NB4 (cell line): ENCODE data around the gene SLC29A3.

Experiments used
- MYC ChIP-seq: IDR thresholded peaks from 2 replicates; pipeline ENCODE4 v1.6.1; 2011; ENCODE audit warnings: low read depth, low read length
- POLR2A ChIP-seq: IDR thresholded peaks from 2 replicates; pipeline ENCODE4 v1.6.1; 2011; ENCODE audit warnings: mild to moderate bottlenecking; ENCODE audit not compliant: insufficient read length; ENCODE audit errors: extremely low read depth
- TF ChIP-seq, protein P1 (sequence below): IDR thresholded peaks from one replicate; pipeline ENCODE4 v1.5.1; 2012; ENCODE audit warnings: low read depth, low read length
- TF ChIP-seq, protein P2 (sequence below): IDR thresholded peaks from 2 replicates; pipeline ENCODE4 v1.6.1; 2011; ENCODE audit warnings: low read depth, low read length

DNA sequence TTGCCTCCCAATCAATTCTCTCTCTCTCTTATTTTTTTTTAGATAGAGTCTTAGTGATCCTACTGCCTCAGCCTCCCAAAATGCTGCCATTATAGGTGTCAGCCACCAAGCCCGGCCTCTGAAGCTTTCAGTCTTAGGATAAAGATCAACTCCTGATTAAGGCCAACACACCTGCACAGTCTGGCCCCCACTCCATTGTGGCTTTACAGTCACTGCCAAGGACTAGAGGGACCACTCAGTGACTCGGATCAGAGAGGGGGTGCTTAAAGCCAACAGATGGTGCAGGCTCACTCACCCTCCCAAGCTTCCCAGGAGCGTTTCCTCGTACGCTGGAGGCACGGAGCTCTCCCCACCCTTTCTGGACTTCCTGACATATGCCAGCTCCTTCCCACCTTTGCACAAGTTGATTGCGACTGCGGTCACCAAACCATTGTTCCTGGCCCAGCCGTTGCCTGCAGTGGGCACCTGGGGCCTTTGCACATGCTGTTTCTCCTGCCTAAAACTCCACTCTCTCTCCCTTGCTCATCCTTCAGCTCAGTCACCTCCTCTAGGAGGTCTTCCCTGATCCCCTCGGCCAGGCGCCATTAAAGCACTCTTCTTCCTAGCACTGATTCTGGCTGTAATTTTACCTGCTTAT, 76.0 kb downstream of the SLC29A3 start:
- TF ChIP-seq, protein P1, sequence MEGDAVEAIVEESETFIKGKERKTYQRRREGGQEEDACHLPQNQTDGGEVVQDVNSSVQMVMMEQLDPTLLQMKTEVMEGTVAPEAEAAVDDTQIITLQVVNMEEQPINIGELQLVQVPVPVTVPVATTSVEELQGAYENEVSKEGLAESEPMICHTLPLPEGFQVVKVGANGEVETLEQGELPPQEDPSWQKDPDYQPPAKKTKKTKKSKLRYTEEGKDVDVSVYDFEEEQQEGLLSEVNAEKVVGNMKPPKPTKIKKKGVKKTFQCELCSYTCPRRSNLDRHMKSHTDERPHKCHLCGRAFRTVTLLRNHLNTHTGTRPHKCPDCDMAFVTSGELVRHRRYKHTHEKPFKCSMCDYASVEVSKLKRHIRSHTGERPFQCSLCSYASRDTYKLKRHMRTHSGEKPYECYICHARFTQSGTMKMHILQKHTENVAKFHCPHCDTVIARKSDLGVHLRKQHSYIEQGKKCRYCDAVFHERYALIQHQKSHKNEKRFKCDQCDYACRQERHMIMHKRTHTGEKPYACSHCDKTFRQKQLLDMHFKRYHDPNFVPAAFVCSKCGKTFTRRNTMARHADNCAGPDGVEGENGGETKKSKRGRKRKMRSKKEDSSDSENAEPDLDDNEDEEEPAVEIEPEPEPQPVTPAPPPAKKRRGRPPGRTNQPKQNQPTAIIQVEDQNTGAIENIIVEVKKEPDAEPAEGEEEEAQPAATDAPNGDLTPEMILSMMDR = no peak
- TF ChIP-seq POLR2A (no peak), MYC (no peak)
- TF ChIP-seq, protein P2, sequence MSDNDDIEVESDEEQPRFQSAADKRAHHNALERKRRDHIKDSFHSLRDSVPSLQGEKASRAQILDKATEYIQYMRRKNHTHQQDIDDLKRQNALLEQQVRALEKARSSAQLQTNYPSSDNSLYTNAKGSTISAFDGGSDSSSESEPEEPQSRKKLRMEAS = no peak
